Measurements from ENCODE around the gene PYDC1.

PYDC1 gene

GRCh38 chr16:31223044-31223443, 6.1 kb upstream of the PYDC1 start:
- Histone ChIP-seq H3K36me3 (replicated peaks; ENCODE audit: insufficient read depth, low read length) (no peaks in the 10 kb centered on the region), H3K4me1 (ENCODE audit: low read length) (no peaks in the 10 kb centered on the region), H3K4me3 (ENCODE audit: low read length) (no peak overlapping the region), H3K9ac (ENCODE audit: low read length) (no peak overlapping the region), H3K9me2 (replicated peaks; ENCODE audit: insufficient read depth, low read length) (no peaks in the 10 kb centered on the region), H4K20me1 (ENCODE audit: insufficient read depth, low read length) (no peaks in the 10 kb centered on the region), H3K9me3 (replicated peaks; ENCODE audit: insufficient read depth, low read length) (no peaks in the 10 kb centered on the region), H3K27ac (ENCODE audit: low read length) (no peak overlapping the region), H3K4me2 (ENCODE audit: low read depth, low read length) (no peak overlapping the region), H2AFZ (ENCODE audit: low read length) (no peak overlapping the region), H3K79me2 (ENCODE audit: low read length) (no peaks in the 10 kb centered on the region), H3F3A (ENCODE audit: insufficient read depth, low read length) (no peaks in the 10 kb centered on the region), H3K27me3 (replicated peaks; ENCODE audit: insufficient read depth, low read length) (peaks cover 10% of the 10 kb centered on the region)
- no peak for TF ChIP-seq CTCF (IDR thresholded peaks at IDR 0.05; ENCODE audit: low read length)
- DNase-seq: no peak

GRCh38 chr16:31221357-31222160, 4.6 kb upstream of the PYDC1 start:
- Histone ChIP-seq H3K9ac (ENCODE audit: low read length) (no peak overlapping the region), H3K4me3 (ENCODE audit: low read length) (peak overlapping the region; percentile 42; the same call in 1 of the 2 replicates), H2AFZ (ENCODE audit: low read length) (peak overlapping the region; percentile 69), H3K9me3 (replicated peaks; ENCODE audit: insufficient read depth, low read length) (no peaks in the 10 kb centered on the region), H4K20me1 (ENCODE audit: insufficient read depth, low read length) (no peaks in the 10 kb centered on the region), H3K79me2 (ENCODE audit: low read length) (no peaks in the 10 kb centered on the region), H3F3A (ENCODE audit: insufficient read depth, low read length) (no peaks in the 10 kb centered on the region), H3K4me2 (ENCODE audit: low read depth, low read length) (peak overlapping the region; percentile 54; the same call in 1 of the 2 replicates), H3K27me3 (replicated peaks; ENCODE audit: insufficient read depth, low read length) (peaks cover 15% of the 10 kb centered on the region), H3K4me1 (ENCODE audit: low read length) (no peaks in the 10 kb centered on the region), H3K36me3 (replicated peaks; ENCODE audit: insufficient read depth, low read length) (no peaks in the 10 kb centered on the region), H3K27ac (ENCODE audit: low read length) (no peak overlapping the region), H3K9me2 (replicated peaks; ENCODE audit: insufficient read depth, low read length) (no peaks in the 10 kb centered on the region)
- TF ChIP-seq EZH2 (optimal IDR thresholded peaks at IDR 0.05; ENCODE audit: low read depth, low read length) (no peak), CTCF (IDR thresholded peaks at IDR 0.05; ENCODE audit: low read length) (no peak), EZH2phosphoT487 (IDR thresholded peaks at IDR 0.05; ENCODE audit: low read length) (no peak)
- DNase-seq: no peak

DNA sequence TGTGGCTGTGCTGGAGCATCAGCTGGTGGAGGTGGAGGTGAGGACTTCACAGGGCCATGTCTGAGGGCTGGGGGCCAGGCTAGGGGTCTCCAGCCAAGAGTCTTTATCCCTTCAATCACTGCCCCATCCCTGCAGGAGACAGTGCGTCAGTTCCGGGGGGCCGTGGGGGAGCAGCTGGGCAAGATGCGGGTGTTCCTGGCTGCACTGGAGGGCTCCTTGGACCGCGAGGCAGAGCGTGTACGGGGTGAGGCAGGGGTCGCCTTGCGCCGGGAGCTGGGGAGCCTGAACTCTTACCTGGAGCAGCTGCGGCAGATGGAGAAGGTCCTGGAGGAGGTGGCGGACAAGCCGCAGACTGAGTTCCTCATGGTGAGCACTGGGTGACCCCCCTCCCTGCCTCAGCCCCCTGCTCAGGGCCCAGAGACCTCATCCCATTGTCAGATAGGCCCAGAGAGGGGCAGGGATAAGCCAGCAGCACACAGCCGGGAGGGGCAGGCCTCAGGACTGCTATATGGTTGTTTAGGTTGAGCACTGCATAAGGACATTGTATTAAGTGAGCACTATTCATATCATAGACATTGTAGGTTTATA, 2.3 kb upstream of the PYDC1 start:
- Histone ChIP-seq H2AFZ (ENCODE audit: low read length) (no peak overlapping the region), H3K4me3 (ENCODE audit: low read length) (no peak overlapping the region)

More for the DNA sequence above, 2.3 kb upstream of the PYDC1 start:
- Histone ChIP-seq H3K27ac (ENCODE audit: low read length) (no peak overlapping the region), H3K79me2 (ENCODE audit: low read length) (no peaks in the 10 kb centered on the region), H4K20me1 (ENCODE audit: insufficient read depth, low read length) (no peaks in the 10 kb centered on the region), H3K9ac (ENCODE audit: low read length) (no peak overlapping the region), H3K36me3 (replicated peaks; ENCODE audit: insufficient read depth, low read length) (no peaks in the 10 kb centered on the region), H3K4me2 (ENCODE audit: low read depth, low read length) (no peak overlapping the region), H3K9me3 (replicated peaks; ENCODE audit: insufficient read depth, low read length) (no peaks in the 10 kb centered on the region), H3K27me3 (replicated peaks; ENCODE audit: insufficient read depth, low read length) (peaks cover 30% of the 10 kb centered on the region), H3K9me2 (replicated peaks; ENCODE audit: insufficient read depth, low read length) (no peaks in the 10 kb centered on the region), H3K4me1 (ENCODE audit: low read length) (peaks cover 1% of the 10 kb centered on the region; the same call in 1 of the 2 replicates), H3F3A (ENCODE audit: insufficient read depth, low read length) (no peaks in the 10 kb centered on the region)
- DNase-seq: no peak
- no peak for TF ChIP-seq CTCF (IDR thresholded peaks at IDR 0.05; ENCODE audit: low read length)
- TF ChIP-seq EZH2 (optimal IDR thresholded peaks at IDR 0.05; ENCODE audit: low read depth, low read length): no peak
- TF ChIP-seq EZH2phosphoT487 (IDR thresholded peaks at IDR 0.05; ENCODE audit: low read length): no peak
